Measurements from ENCODE around the gene IFI44.

- TF ChIP-seq MYC (CRISPR knock-in tag; IDR thresholded peaks at IDR 0.05; ENCODE audit: borderline replicate concordance) (no peak), KDM4B (CRISPR knock-in tag; IDR thresholded peaks at IDR 0.05) (no peak), POLR2A (IDR thresholded peaks at IDR 0.05; ENCODE audit: insufficient read depth in 1 of 2, low read depth in 2 of 2, low read length in 2 of 2) (no peak), ZFP36L1 (CRISPR knock-in tag; IDR thresholded peaks at IDR 0.05) (no peak), EZH2 (conservative IDR thresholded peaks at IDR 0.05; ENCODE audit: low read depth, low read length) (no peak), CREB3 (CRISPR knock-in tag; IDR thresholded peaks at IDR 0.05) (no peak), ZFX (CRISPR knock-in tag; IDR thresholded peaks at IDR 0.05; ENCODE audit: low read depth) (no peak)
Observed at GRCh38 chr1:78651241-78651640, 1.6 kb downstream of the IFI44 start.

All from HepG2 (cell line).